Fibroblast of skin of back (primary cell): ENCODE results near the gene PIP4K2C.
"Not testable (repeated sequence)": the region's sequence is repeated elsewhere in the genome, so short reads cannot be mapped to it uniquely, and the experiment has no call there.

ENCODE experiments used
- DNase-seq: peaks from one replicate; pipeline ENCODE4 v3.0.0-alpha.2; 2013

Gene PIP4K2C

GRCh38 chr12:57622293-57623245, 31.6 kb downstream of the PIP4K2C start:
- DNase-seq, result no peak

- no peak for DNase-seq
These were observed 32.4 kb downstream of the PIP4K2C start for GRCh38 chr12:57623385-57623784.

GRCh38 chr12:57623811-57624390, 32.9 kb downstream of the PIP4K2C start:
- DNase-seq, result no peak

GRCh38 chr12:57624441-57625220, 33.6 kb downstream of the PIP4K2C start:
- DNase-seq, result no peak

- no peak for DNase-seq
These were observed 34.5 kb downstream of the PIP4K2C start for GRCh38 chr12:57625261-57626032.

GRCh38 chr12:57626111-57626920, 35.3 kb downstream of the PIP4K2C start:
- DNase-seq, result no peak

GRCh38 chr12:57626921-57627445, 36.0 kb downstream of the PIP4K2C start:
- no peak for DNase-seq

GRCh38 chr12:57627501-57628279, 36.7 kb downstream of the PIP4K2C start:
- DNase-seq, result no peak

GRCh38 chr12:57628280-57629191, 37.5 kb downstream of the PIP4K2C start:
- DNase-seq, result no peak

GRCh38 chr12:57629897-57630471, 39.0 kb downstream of the PIP4K2C start:
- DNase-seq, result no peak

- DNase-seq, result no peak
These were observed 40.0 kb downstream of the PIP4K2C start for GRCh38 chr12:57630891-57631433.

- DNase-seq, result no peak
These were observed 40.6 kb downstream of the PIP4K2C start for GRCh38 chr12:57631566-57632072.

- DNase-seq, result peak; percentile 30
These were observed 41.3 kb downstream of the PIP4K2C start for GRCh38 chr12:57632073-57632957.

- DNase-seq, result peak; percentile 61
These were observed 42.2 kb downstream of the PIP4K2C start, which contains the start of gene B4GALNT1 for GRCh38 chr12:57632958-57633840. B4GALNT1 (minus strand) TSS chr12:57633201; CDS start chr12:57632132, 1,069 bp downstream.

GRCh38 chr12:57636731-57637130, 45.7 kb downstream of the PIP4K2C start:
- not testable (repeated sequence) for DNase-seq

GRCh38 chr12:57637364-57637763, 46.4 kb downstream of the PIP4K2C start:
- DNase-seq, result no peak
